KMS-11 (cell line): ENCODE results near the gene OR2D3.

Experiments
- H2AFZ ChIP-seq: fragments of 200-600 bp; sonication (generic); 2 replicates; pipeline ENCODE4 v1.6.1; 2016; ENCODE audit warnings: antibody characterized with exemption, mixed run types, low read depth
- H3K27ac ChIP-seq: fragments of 200-600 bp; sonication (generic); 2 replicates; pipeline ENCODE4 v1.6.1; 2016; ENCODE audit warnings: mild to moderate bottlenecking, mixed run types
- H3K27me3 ChIP-seq: fragments of 200-600 bp; sonication (generic); 2 replicates; pipeline ENCODE4 v1.6.1; 2017; ENCODE audit warnings: mild to moderate bottlenecking, low read depth, mixed run types, moderate library complexity; ENCODE audit not compliant: insufficient read depth
- H3K36me3 ChIP-seq: fragments of 200-600 bp; sonication (generic); 2 replicates; pipeline ENCODE4 v1.6.1; 2017; ENCODE audit warnings: mild to moderate bottlenecking, mixed run types; ENCODE audit not compliant: insufficient read depth
- H3K4me1 ChIP-seq: fragments of 200-600 bp; sonication (generic); 2 replicates; pipeline ENCODE4 v1.6.1; 2016; ENCODE audit warnings: mild to moderate bottlenecking, low read depth, mixed run types; ENCODE audit not compliant: poor library complexity, severe bottlenecking
- H3K4me2 ChIP-seq: fragments of 200-600 bp; sonication (generic); 2 replicates; pipeline ENCODE4 v1.7.0; 2016; ENCODE audit warnings: mild to moderate bottlenecking, mixed run types
- H3K4me3 ChIP-seq: fragments of 200-600 bp; sonication (generic); IDR thresholded peaks from 2 replicates; pipeline ENCODE4 v1.6.1; 2017; ENCODE audit warnings: low read depth, low read length, mixed read lengths; ENCODE audit not compliant: insufficient read depth
- H3K79me2 ChIP-seq: fragments of 200-600 bp; sonication (generic); 2 replicates; pipeline ENCODE4 v1.6.1; 2016; ENCODE audit warnings: low read depth, mixed run types; ENCODE audit not compliant: insufficient read depth
- H3K9ac ChIP-seq: fragments of 200-600 bp; sonication (generic); 2 replicates; pipeline ENCODE4 v1.6.1; 2016; ENCODE audit warnings: mild to moderate bottlenecking, mixed run types
- H4K20me1 ChIP-seq: fragments of 200-600 bp; sonication (generic); 2 replicates; pipeline ENCODE4 v1.6.1; 2016; ENCODE audit warnings: mild to moderate bottlenecking, mixed run types; ENCODE audit not compliant: insufficient read depth
- CTCF ChIP-seq: fragments of 200-600 bp; sonication (generic); conservative IDR thresholded peaks from 2 replicates; pipeline ENCODE4 v1.6.1; 2017; ENCODE audit warnings: low read depth, mild to moderate bottlenecking, antibody characterized with exemption, low read length, moderate library complexity, mixed read lengths

OR2D3 gene

GRCh38 chr11:6920702-6921101, at the start of gene OR2D3:
OR2D3 (plus strand) TSS chr11:6921002; CDS start chr11:6921002, 0 bp downstream.
- TF ChIP-seq CTCF, result no peak
- Histone ChIP-seq H3K36me3 (no peaks in the 10 kb centered on the region), H3K9ac (no peak within 1 kb of the TSS), H3K4me3 (no peak within 1 kb of the TSS), H4K20me1 (no peaks in the 10 kb centered on the region; the same call in 1 of the 2 replicates), H3K4me2 (no peak within 1 kb of the TSS), H2AFZ (no peak within 1 kb of the TSS), H3K27ac (no peak within 1 kb of the TSS), H3K4me1 (peaks cover 2% of the 10 kb centered on the region), H3K27me3 (no peaks in the 10 kb centered on the region), H3K79me2 (no peaks in the 10 kb centered on the region)

DNA sequence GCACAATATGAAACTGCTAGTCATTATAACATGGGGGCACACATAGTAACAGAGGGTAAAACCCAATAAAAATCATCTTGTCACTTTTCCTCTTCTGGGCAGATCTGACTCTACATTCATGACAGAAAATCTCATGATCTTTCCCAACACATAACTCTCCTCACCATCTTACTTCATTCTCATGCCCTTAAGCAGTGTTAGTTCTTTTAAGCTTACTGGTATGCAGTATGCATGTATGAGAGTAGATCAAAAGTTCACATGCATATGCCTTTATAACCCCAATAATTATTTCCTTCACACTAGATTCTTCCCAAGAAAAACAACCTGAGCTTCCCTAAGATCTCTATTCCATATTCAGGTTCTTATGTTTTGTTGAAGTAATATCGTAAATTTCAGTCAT, 49.5 kb upstream of the OR2D3 start:
- Histone ChIP-seq H3K36me3 (no peaks in the 10 kb centered on the region), H3K27me3 (no peaks in the 10 kb centered on the region), H3K4me3 (no peak overlapping the region), H3K9ac (no peak overlapping the region), H3K79me2 (no peaks in the 10 kb centered on the region), H2AFZ (no peak overlapping the region), H3K4me2 (no peak overlapping the region), H3K4me1 (no peaks in the 10 kb centered on the region), H4K20me1 (no peaks in the 10 kb centered on the region), H3K27ac (no peak overlapping the region)
- TF ChIP-seq CTCF, result no peak

DNA sequence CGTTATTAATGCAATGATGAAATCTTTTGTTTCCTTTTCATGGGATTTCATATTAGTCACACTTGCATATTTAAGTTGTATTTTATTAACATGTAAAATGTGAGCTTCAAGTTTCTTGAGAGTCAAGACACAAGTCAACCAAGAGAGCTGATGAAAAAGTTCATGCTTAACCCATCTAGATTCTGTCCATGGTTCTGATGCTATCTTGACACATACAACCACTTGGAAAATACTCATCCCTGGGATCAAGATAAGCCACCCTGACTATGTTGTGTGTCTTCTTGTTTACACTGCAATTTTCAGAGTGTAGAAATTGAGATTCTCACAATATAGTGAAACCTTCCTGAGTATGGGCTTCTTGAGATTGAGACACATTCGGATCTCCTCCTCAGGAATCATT, 45.0 kb upstream of the OR2D3 start:
- H3K79me2 ChIP-seq, result no peaks in the 10 kb centered on the region
- no peaks in the 10 kb centered on the region for H3K36me3 ChIP-seq
- H3K27me3 ChIP-seq, result no peaks in the 10 kb centered on the region
- H4K20me1 ChIP-seq, result no peaks in the 10 kb centered on the region
- no peak overlapping the region for H3K4me3 ChIP-seq
- H3K4me1 ChIP-seq, result peaks cover 7% of the 10 kb centered on the region
- TF ChIP-seq CTCF, result no peak
- no peak overlapping the region for H3K27ac ChIP-seq
- no peak overlapping the region for H2AFZ ChIP-seq
- no peak overlapping the region for H3K4me2 ChIP-seq
- no peak overlapping the region for H3K9ac ChIP-seq

DNA sequence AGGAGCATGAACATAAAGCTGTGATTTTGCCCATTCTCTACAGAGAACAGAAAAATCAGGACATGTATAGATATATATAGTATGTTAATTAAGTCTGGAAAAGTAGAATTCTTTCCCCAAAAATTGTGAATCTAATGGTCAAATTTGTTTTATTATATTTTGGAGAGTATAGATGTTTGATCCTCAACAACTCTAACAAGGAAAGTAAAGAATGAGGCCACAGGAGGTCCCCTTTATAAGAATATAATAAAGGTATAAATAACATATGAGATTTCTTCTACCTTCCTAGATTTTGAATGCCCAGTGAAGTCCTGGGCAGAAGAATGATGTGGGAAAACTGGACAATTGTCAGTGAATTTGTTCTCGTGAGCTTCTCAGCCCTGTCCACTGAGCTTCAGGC, 44.5 kb upstream of the OR2D3 start, which contains the start of gene OR10A4:
Gene OR10A4, plus strand, starts transcription at position 301 of the 400 bp plus-strand sequence. Its CDS starts 23 bp downstream, at position 324.
- Histone ChIP-seq H3K27me3 (no peaks in the 10 kb centered on the region), H3K36me3 (no peaks in the 10 kb centered on the region), H3K79me2 (no peaks in the 10 kb centered on the region), H3K4me1 (peaks cover 7% of the 10 kb centered on the region), H3K4me2 (0 out of 2 replicates have a peak within 1 kb of the TSS, but pooled peaks have one; percentile 3), H3K4me3 (no peak within 1 kb of the TSS), H4K20me1 (no peaks in the 10 kb centered on the region), H3K9ac (no peak within 1 kb of the TSS), H3K27ac (no peak within 1 kb of the TSS), H2AFZ (no peak within 1 kb of the TSS)
- TF ChIP-seq CTCF, result no peak

GRCh38 chr11:6876914-6877313, 43.9 kb upstream of the OR2D3 start:
- Histone ChIP-seq H4K20me1 (no peaks in the 10 kb centered on the region), H3K79me2 (no peaks in the 10 kb centered on the region), H3K27ac (no peak overlapping the region), H3K4me2 (0 out of 2 replicates have a peak overlapping the region, but pooled peaks have one; percentile 3), H3K4me1 (peaks cover 7% of the 10 kb centered on the region), H3K4me3 (no peak overlapping the region), H3K27me3 (no peaks in the 10 kb centered on the region), H2AFZ (no peak overlapping the region), H3K9ac (no peak overlapping the region), H3K36me3 (no peaks in the 10 kb centered on the region)
- TF ChIP-seq CTCF, result no peak
